Measurements from ENCODE around the gene TMEM92. TPM values are rescaled to one million over a fixed set of nuclear protein-coding genes. Genes with fewer than 3 reads are reported as not detected.
"Not testable (repeated sequence)": the region's sequence is repeated elsewhere in the genome, so short reads cannot be mapped to it uniquely, and the experiment has no call there.

The TMEM92 gene
- total RNA-seq, 1 donor, result 0.09 TPM

- H3K4me3 ChIP-seq (ENCODE audit: low read depth, low read length), result peak overlapping the region; percentile 44
- TF ChIP-seq, protein P1, sequence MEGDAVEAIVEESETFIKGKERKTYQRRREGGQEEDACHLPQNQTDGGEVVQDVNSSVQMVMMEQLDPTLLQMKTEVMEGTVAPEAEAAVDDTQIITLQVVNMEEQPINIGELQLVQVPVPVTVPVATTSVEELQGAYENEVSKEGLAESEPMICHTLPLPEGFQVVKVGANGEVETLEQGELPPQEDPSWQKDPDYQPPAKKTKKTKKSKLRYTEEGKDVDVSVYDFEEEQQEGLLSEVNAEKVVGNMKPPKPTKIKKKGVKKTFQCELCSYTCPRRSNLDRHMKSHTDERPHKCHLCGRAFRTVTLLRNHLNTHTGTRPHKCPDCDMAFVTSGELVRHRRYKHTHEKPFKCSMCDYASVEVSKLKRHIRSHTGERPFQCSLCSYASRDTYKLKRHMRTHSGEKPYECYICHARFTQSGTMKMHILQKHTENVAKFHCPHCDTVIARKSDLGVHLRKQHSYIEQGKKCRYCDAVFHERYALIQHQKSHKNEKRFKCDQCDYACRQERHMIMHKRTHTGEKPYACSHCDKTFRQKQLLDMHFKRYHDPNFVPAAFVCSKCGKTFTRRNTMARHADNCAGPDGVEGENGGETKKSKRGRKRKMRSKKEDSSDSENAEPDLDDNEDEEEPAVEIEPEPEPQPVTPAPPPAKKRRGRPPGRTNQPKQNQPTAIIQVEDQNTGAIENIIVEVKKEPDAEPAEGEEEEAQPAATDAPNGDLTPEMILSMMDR (IDR thresholded peaks at IDR 0.05; ENCODE audit: insufficient read depth, low read length), result no peak
- DNase-seq (ENCODE audit: low read depth), result peak; percentile 73
These were observed 3.6 kb upstream of the TMEM92 start for GRCh38 chr17:50270435-50271362.

- H3K4me3 ChIP-seq (ENCODE audit: low read depth, low read length); DNase-seq (ENCODE audit: low read depth): not testable (repeated sequence)
These were observed 2.9 kb upstream of the TMEM92 start for GRCh38 chr17:50271363-50271750.

DNA sequence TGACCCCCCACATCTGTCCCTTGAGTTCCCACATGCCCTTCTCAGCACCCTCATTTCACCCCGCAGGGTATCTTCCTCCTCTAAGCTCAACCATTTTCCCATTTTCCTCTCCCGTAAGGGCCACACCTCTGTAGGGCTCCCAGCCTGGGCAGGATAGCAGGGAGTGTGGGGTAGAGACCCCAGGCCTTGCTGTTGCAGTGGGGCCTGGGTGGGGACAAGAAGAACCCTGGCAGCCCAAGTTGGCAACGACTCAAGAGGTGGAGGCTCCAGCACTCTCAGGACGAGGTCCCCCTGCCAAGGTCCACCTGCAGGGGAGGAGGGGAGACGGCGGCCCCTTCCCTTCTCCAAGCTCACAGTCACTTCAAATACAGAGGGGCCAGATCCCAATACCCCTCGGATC is 2.0 kb upstream of the TMEM92 start:
- DNase-seq (ENCODE audit: low read depth), result no peak
- H3K4me3 ChIP-seq (ENCODE audit: low read depth, low read length), result peak overlapping the region; percentile 69

GRCh38 chr17:50272711-50273653 is 1.3 kb upstream of the TMEM92 start:
- peak; percentile 71 for DNase-seq (ENCODE audit: low read depth)
- H3K4me3 ChIP-seq (ENCODE audit: low read depth, low read length), result peak overlapping the region; percentile 69
- TF ChIP-seq, protein P1 (IDR thresholded peaks at IDR 0.05; ENCODE audit: insufficient read depth, low read length), result peak; percentile 54

More for the DNA sequence above, 2.0 kb upstream of the TMEM92 start:
- TF ChIP-seq, protein P1 (IDR thresholded peaks at IDR 0.05; ENCODE audit: insufficient read depth, low read length), result no peak

GRCh38 chr17:50273654-50274040 is 619 bp upstream of the TMEM92 start:
- TF ChIP-seq, protein P1 (IDR thresholded peaks at IDR 0.05; ENCODE audit: insufficient read depth, low read length), result no peak
- no peak overlapping the region for H3K4me3 ChIP-seq (ENCODE audit: low read depth, low read length)
- no peak for DNase-seq (ENCODE audit: low read depth)

- TF ChIP-seq, protein P1 (IDR thresholded peaks at IDR 0.05; ENCODE audit: insufficient read depth, low read length), result no peak
- H3K4me3 ChIP-seq (ENCODE audit: low read depth, low read length), result no peak overlapping the region
- DNase-seq (ENCODE audit: low read depth), result no peak
These were observed 593 bp downstream of the TMEM92 start for GRCh38 chr17:50274897-50275221.

- TF ChIP-seq, protein P1 (IDR thresholded peaks at IDR 0.05; ENCODE audit: insufficient read depth, low read length), result no peak
- DNase-seq (ENCODE audit: low read depth), result no peak
- no peak overlapping the region for H3K4me3 ChIP-seq (ENCODE audit: low read depth, low read length)
These were observed 1.0 kb downstream of the TMEM92 start for GRCh38 chr17:50275279-50275678.

Measured in fibroblast of the aortic adventitia (primary cell).